Activated B cell treated with CpG ODN at 0.5 μM for 24 hours (primary cell): ENCODE data around the gene PHOSPHO2. TPM values are rescaled to one million over a fixed set of nuclear protein-coding genes. Genes with fewer than 3 reads are reported as not detected.

Experiments used
- ATAC-seq: fragments of 200-7000 bp; cut with Tn5 transposase; one replicate; pipeline ENCODE4 v1.10.0; 2021; ENCODE audit warnings: low read depth, mild to moderate bottlenecking, moderate library complexity
- CTCF ChIA-PET: fragments of 350-600 bp; sonication (Branson Sonifier 250); formaldehyde crosslinking; loops from one replicate; lab custom pipeline; 2021; ENCODE audit warnings: antibody characterized with exemption; lab: Charles Lee
- POLR2A ChIA-PET: fragments of 350-600 bp; sonication (Branson Sonifier 250); formaldehyde crosslinking; loops from one replicate; lab custom pipeline; 2021; ENCODE audit warnings: antibody characterized with exemption; lab: Charles Lee
- DNase-seq: peaks from one replicate; pipeline ENCODE4 v3.0.0; 2022
- H3K27ac Mint-ChIP-seq: one replicate; pipeline ENCODE4 v1.8.0; 2020; ENCODE audit warnings: mixed read lengths
- H3K27me3 Mint-ChIP-seq: one replicate; pipeline ENCODE4 v1.8.0; 2021; ENCODE audit warnings: mixed read lengths
- H3K36me3 Mint-ChIP-seq: one replicate; pipeline ENCODE4 v1.8.0; 2021; ENCODE audit warnings: low read depth, mixed read lengths
- H3K4me1 Mint-ChIP-seq: one replicate; pipeline ENCODE4 v1.8.0; 2021; ENCODE audit warnings: mixed read lengths
- H3K4me3 Mint-ChIP-seq: one replicate; pipeline ENCODE4 v1.8.0; 2020; ENCODE audit warnings: mild to moderate bottlenecking, mixed read lengths
- H3K9me3 Mint-ChIP-seq: one replicate; pipeline ENCODE4 v1.8.0; 2020; ENCODE audit warnings: mixed read lengths
- intact Hi-C: fragments of 100-400 bp; cut with micrococcal nuclease; formaldehyde crosslinking; loops from one replicate; pipeline ENCODE4 v1.15.1; 2024
- total RNA-seq: library from RNA; stranded (reverse); gene quantifications from 2 replicates; pipeline ENCODE4 v1.2.3, GENCODE V29; 2022
- TF ChIP-seq, protein P1 (sequence below): fragments of 200-600 bp; IDR thresholded peaks from one replicate; pipeline ENCODE4 v1.8.0; 2022; ENCODE audit warnings: antibody characterized with exemption, mild to moderate bottlenecking

The PHOSPHO2 gene
- total RNA-seq, 1 donor from 2014 or later: 6.3 TPM

DNA sequence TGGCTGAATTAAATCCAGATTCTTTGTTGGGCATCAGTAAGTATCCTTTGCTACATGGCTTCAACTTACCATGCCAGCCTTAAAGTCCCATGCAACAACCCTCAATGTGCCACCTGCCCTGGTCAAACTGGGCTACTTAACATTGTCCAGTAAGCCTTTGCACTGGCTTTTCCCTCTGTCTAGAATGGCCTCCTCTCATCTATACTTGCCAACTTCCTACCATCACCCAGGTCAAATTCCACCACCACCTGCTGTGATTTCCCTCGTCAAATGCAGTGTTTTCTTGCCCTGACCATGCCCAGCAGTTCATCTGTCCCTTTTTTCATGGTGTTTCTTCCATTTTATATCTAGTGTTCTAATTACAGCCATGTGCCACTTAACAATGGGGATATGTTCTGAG, 45.1 kb downstream of the PHOSPHO2 start:
- Mint-ChIP-seq H3K27ac (no peak overlapping the region), H3K4me3 (no peak overlapping the region), H3K9me3 (no peaks in the 10 kb centered on the region), H3K27me3 (peaks cover 12% of the 10 kb centered on the region), H3K36me3 (no peaks in the 10 kb centered on the region), H3K4me1 (peaks cover 2% of the 10 kb centered on the region)
- DNase-seq (no peak), ATAC-seq (no peak)
- TF ChIP-seq, protein P1, sequence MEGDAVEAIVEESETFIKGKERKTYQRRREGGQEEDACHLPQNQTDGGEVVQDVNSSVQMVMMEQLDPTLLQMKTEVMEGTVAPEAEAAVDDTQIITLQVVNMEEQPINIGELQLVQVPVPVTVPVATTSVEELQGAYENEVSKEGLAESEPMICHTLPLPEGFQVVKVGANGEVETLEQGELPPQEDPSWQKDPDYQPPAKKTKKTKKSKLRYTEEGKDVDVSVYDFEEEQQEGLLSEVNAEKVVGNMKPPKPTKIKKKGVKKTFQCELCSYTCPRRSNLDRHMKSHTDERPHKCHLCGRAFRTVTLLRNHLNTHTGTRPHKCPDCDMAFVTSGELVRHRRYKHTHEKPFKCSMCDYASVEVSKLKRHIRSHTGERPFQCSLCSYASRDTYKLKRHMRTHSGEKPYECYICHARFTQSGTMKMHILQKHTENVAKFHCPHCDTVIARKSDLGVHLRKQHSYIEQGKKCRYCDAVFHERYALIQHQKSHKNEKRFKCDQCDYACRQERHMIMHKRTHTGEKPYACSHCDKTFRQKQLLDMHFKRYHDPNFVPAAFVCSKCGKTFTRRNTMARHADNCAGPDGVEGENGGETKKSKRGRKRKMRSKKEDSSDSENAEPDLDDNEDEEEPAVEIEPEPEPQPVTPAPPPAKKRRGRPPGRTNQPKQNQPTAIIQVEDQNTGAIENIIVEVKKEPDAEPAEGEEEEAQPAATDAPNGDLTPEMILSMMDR: no peak
- intact Hi-C loops: no loop called here
- POLR2A ChIA-PET: no interaction called here
- CTCF ChIA-PET: no interaction called here

DNA sequence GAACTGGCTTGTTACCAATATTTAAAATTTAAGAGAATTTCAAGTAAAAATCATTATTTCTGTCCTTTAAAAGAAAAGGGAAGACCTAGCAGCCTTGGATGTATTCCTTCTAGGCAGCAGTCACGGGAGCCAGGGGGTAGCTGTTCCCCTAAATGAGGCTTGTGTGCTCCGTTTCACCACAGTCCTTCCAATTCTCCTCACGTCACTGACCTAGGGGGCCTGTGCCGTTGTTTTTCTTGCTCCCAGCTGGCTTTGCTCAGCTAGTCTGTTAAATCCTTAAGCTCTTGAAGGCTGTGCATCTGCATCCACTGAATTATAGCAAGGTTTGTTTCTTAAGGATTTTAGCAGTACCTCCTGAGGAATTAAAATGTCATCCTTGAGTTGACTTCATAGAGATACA, 49.3 kb downstream of the PHOSPHO2 start:
- H3K9me3 Mint-ChIP-seq: no peaks in the 10 kb centered on the region

DNA sequence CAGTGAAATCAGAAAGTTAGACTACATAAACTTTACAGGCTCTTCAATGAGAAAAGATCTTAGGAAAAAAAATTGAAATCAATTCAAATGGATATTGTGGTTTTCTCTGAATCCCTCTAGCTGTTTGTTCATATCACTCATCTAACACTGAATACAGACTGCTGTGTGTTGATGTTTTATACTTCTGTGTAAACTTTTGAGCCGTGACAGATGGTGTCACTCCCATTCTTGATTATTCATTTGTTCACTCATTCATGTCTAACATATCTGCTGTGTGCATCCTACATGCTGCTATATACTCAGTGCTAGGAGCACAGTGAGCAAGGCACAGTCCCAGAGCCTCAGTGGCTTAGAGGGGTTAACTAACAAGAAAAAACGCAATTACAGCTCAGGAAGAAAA, 52.0 kb downstream of the PHOSPHO2 start:
- ChIA-PET CTCF (no interaction called here), POLR2A (no interaction called here)
- Mint-ChIP-seq H3K9me3 (no peaks in the 10 kb centered on the region), H3K4me3 (no peak overlapping the region), H3K4me1 (peaks cover 4% of the 10 kb centered on the region), H3K27ac (no peak overlapping the region), H3K36me3 (no peaks in the 10 kb centered on the region), H3K27me3 (no peaks in the 10 kb centered on the region)
- ATAC-seq (no peak), DNase-seq (no peak)
- TF ChIP-seq, protein P1: no peak
- intact Hi-C loops: no loop called here

More for the DNA sequence above, 49.3 kb downstream of the PHOSPHO2 start:
- Mint-ChIP-seq H3K27me3 (no peaks in the 10 kb centered on the region), H3K27ac (no peak overlapping the region), H3K4me3 (no peak overlapping the region), H3K4me1 (peaks cover 4% of the 10 kb centered on the region), H3K36me3 (no peaks in the 10 kb centered on the region)
- intact Hi-C loops: no loop called here
- TF ChIP-seq, protein P1: no peak
- ATAC-seq: no peak
- DNase-seq: no peak
- ChIA-PET POLR2A (no interaction called here), CTCF (interaction anchor here (1.6 kb wide), 1 partner anchor 20 kb away, joined by 3 read pairs; no protein-coding TSS in a partner anchor)

DNA sequence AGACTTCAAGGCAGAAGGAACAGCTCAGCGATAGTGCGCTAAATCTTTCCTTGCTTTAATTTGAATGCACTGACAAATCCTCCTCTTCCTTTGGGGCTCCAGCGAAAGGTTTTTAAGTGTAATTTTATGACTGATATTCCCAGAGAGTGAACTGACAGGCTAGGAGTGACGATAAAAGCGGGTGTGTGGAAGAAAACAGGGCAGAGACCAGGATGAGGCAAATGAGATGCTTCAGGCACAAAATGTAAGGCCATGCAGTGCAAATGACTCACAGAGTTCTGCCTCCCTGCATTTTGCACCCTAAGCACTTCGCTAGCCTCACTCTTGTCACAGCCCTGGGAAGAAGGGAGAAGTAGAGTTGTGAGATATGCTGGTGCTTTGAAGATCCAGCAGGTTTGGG, 54.0 kb downstream of the PHOSPHO2 start:
- TF ChIP-seq, protein P1: no peak
- no peaks in the 10 kb centered on the region for H3K27me3 Mint-ChIP-seq
- no peaks in the 10 kb centered on the region for H3K9me3 Mint-ChIP-seq
- intact Hi-C loops: no loop called here
- no peak overlapping the region for H3K4me3 Mint-ChIP-seq
- peaks cover 4% of the 10 kb centered on the region for H3K4me1 Mint-ChIP-seq
- no peak for ATAC-seq
- H3K36me3 Mint-ChIP-seq: no peaks in the 10 kb centered on the region
- ChIA-PET POLR2A (no interaction called here), CTCF (no interaction called here)
- no peak overlapping the region for H3K27ac Mint-ChIP-seq
- DNase-seq: no peak

Other genes with a start within 250 kb of the PHOSPHO2 start
- gene BBS5, start 215.0 kb upstream of the PHOSPHO2 start, total RNA-seq: 2.3 and 2.8 TPM in 2 replicates
- gene KLHL41, start 184.8 kb upstream of the PHOSPHO2 start, total RNA-seq: 0.24 and 0.27 TPM in 2 replicates
- gene FASTKD1, start 120.6 kb upstream of the PHOSPHO2 start, total RNA-seq: 23.5 and 27.1 TPM in 2 replicates
- 68.0 and 69.8 TPM in 2 replicates for gene PPIG, start 110.1 kb upstream of the PHOSPHO2 start, total RNA-seq
- not detected in 2 replicates for gene CFAP210, start 64 bp upstream of the PHOSPHO2 start, total RNA-seq
- gene KLHL23, start 39.4 kb downstream of the PHOSPHO2 start, total RNA-seq: 2.1 and 2.6 TPM in 2 replicates
- 94.7 and 100 TPM in 2 replicates for gene SSB, start 104.4 kb downstream of the PHOSPHO2 start, total RNA-seq
- 48.3 and 51.1 TPM in 2 replicates for gene METTL5, start 130.4 kb downstream of the PHOSPHO2 start, total RNA-seq
- 29.4 and 35.6 TPM in 2 replicates for gene UBR3, start 133.0 kb downstream of the PHOSPHO2 start, total RNA-seq